Thyroid gland (tissue), 4 donors: ENCODE data around the gene MYRFL. TPM values are rescaled to one million over a fixed set of nuclear protein-coding genes. Genes with fewer than 3 reads are reported as not detected.

ENCODE experiments used
- DNase-seq, 2 donors: peaks; one replicate each; pipeline ENCODE4 v3.0.0-alpha.2; 2019
- H3K27ac ChIP-seq, 3 donors: fragments of 200-600 bp; sonication (generic); 1 replicate in 2 of 3; 2 replicates in 1 of 3; pipeline ENCODE4 v1.5.1; 2016 to 2019; ENCODE audit warnings: mild to moderate bottlenecking in 1 of 3, moderate library complexity in 1 of 3
- H3K27me3 ChIP-seq: fragments of 200-600 bp; sonication (generic); one replicate; pipeline ENCODE4 v1.5.1; 2019
- H3K36me3 ChIP-seq, 2 donors: fragments of 200-600 bp; sonication (generic); one replicate each; pipeline ENCODE4 v1.5.1; 2016 to 2019
- H3K4me1 ChIP-seq, 2 donors: fragments of 200-600 bp; sonication (generic); one replicate each; pipeline ENCODE4 v1.5.1; 2017 to 2019
- H3K4me3 ChIP-seq, 3 donors: fragments of 200-600 bp; sonication (generic); replicated peaks in 1 of 3; 1 replicate in 2 of 3; 2 replicates in 1 of 3; pipeline ENCODE4 v1.5.1; 2016; ENCODE audit warnings: mild to moderate bottlenecking in 1 of 3
- H3K9me3 ChIP-seq: fragments of 200-600 bp; sonication (generic); one replicate; pipeline ENCODE4 v1.5.1; 2017
- POLR2A ChIP-seq, 2 donors: fragments of 450-650 bp; IDR thresholded peaks; one replicate each; pipeline ENCODE4 v1.6.1; 2017; ENCODE audit warnings: antibody characterized with exemption in 2 of 2, mild to moderate bottlenecking in 2 of 2, moderate library complexity in 1 of 2
- WGBS, 2 donors: methylation state at CpG; one replicate each; pipeline ENCODE4 v1.1.5; 2017; 5-methylcytosine and 5-hydroxymethylcytosine counted together
- intact Hi-C: fragments of 100-400 bp; cut with DNase I; formaldehyde crosslinking; loops from one replicate; pipeline ENCODE4 v1.15.1; 2023
- total RNA-seq, 4 donors: library from RNA; depleted of rRNA; stranded (reverse); fragments of >200 nt; gene quantifications; one replicate each; pipeline ENCODE4 v1.2.3, GENCODE V29; 2016
- TF ChIP-seq, protein P1 (sequence below), 6 experiments: fragments of 200-600 bp in 3 of 6; fragments of 450-650 bp in 3 of 6; sonication (generic) in 3 of 6; IDR thresholded peaks; one replicate each; pipeline ENCODE4 v1.5.1; 2016 to 2019; ENCODE audit warnings: antibody characterized with exemption in 6 of 6, mild to moderate bottlenecking in 2 of 6, inconsistent platforms in 1 of 6, moderate library complexity in 1 of 6

The MYRFL gene
- total RNA-seq, 4 donors from 2014 or later = 0.40 TPM; not detected in 3

DNA sequence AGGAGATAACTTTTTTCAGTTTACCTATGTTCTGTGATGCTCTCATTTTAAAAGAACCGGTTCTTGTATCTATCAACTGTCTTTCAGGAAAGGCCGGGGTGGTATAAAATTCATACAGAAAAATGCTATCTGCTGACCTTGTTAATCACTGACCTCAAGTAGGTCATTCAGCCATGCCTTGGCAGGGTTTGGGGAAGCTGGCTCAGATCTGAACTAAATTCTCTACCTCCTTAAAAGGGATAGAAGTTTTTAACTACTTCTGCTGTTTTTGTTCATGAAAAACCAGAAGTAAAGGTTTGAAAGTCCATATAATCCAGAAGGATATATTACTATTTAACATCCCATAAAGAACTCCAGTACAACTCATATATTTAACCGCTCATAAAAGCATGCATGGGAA is 10.1 kb downstream of the MYRFL start:
- intact Hi-C loops = no loop called here
- no peak overlapping the region for H3K4me3 ChIP-seq
- no peaks in the 10 kb centered on the region for H3K36me3 ChIP-seq
- H3K27me3 ChIP-seq = no peaks in the 10 kb centered on the region
- 42 to 43% methylated on average over 3 of the region's 3 CpGs for WGBS, 2 donors
- TF ChIP-seq POLR2A (IDR thresholded peaks at IDR 0.05) = no peak
- TF ChIP-seq, protein P1, sequence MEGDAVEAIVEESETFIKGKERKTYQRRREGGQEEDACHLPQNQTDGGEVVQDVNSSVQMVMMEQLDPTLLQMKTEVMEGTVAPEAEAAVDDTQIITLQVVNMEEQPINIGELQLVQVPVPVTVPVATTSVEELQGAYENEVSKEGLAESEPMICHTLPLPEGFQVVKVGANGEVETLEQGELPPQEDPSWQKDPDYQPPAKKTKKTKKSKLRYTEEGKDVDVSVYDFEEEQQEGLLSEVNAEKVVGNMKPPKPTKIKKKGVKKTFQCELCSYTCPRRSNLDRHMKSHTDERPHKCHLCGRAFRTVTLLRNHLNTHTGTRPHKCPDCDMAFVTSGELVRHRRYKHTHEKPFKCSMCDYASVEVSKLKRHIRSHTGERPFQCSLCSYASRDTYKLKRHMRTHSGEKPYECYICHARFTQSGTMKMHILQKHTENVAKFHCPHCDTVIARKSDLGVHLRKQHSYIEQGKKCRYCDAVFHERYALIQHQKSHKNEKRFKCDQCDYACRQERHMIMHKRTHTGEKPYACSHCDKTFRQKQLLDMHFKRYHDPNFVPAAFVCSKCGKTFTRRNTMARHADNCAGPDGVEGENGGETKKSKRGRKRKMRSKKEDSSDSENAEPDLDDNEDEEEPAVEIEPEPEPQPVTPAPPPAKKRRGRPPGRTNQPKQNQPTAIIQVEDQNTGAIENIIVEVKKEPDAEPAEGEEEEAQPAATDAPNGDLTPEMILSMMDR (IDR thresholded peaks at IDR 0.05) = no peak
- no peaks in the 10 kb centered on the region for H3K9me3 ChIP-seq
- H3K27ac ChIP-seq = peak overlapping the region in 2 of 3 donors; percentile 10 to 57
- peak; percentile 38 to 59 for DNase-seq
- H3K4me1 ChIP-seq = peaks cover 19 to 33% of the 10 kb centered on the region in 2 donors

DNA sequence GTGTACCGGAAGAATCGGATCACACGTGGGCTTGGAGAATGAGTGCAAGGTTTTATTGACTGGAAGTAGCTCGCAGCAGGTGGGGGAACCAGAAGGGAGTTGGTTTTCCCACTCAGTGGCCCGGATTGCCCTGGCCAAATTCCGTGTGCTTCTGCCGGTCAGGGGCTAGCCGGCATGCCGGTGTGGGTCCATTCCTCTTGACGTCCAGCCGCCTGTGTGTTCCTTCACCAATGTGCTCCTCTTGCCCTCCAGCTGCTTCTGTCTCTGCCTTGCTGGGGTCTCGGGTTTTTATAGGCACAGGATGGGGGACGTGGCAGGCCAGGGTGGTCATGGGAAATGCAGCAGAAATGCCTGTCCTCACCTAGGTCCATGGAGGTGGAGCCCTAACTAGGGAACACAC is 11.0 kb downstream of the MYRFL start:
- 95 to 97% methylated on average over 8 to 13 of the region's 13 CpGs for WGBS, 2 donors
- intact Hi-C loops = no loop called here
- DNase-seq = no peak

DNA sequence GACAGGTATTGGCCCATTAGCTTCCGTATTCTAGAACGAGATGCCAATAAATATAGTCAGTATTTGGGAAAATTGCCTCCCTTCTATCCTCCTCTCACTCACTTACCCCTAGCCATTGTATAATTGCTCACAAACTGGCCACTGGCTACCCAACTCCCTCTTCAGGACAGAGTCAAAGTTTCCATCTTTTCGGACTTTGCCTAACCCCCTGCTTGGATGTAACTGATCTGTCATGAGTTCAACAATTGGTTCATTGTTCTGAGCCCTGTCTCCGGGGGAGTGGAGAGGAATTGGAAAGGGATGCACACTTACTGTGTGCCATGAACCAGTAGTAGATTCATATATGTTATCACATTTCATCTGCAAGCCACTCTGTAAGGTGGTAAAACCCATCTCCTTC is 12.2 kb downstream of the MYRFL start:
- Histone ChIP-seq H3K4me1 (peaks cover 19 to 33% of the 10 kb centered on the region in 2 donors), H3K27me3 (no peaks in the 10 kb centered on the region), H3K36me3 (no peaks in the 10 kb centered on the region), H3K9me3 (no peaks in the 10 kb centered on the region), H3K4me3 (no peak overlapping the region), H3K27ac (no peak overlapping the region)
- WGBS, 2 donors = 89 to 90% methylated on average over 4 of the region's 4 CpGs
- TF ChIP-seq, protein P1 (IDR thresholded peaks at IDR 0.05) = no peak
- TF ChIP-seq POLR2A (IDR thresholded peaks at IDR 0.05) = no peak
- intact Hi-C loops = no loop called here
- DNase-seq = no peak

More for the DNA sequence above, 11.0 kb downstream of the MYRFL start:
- H3K36me3 ChIP-seq = no peaks in the 10 kb centered on the region
- no peaks in the 10 kb centered on the region for H3K9me3 ChIP-seq
- H3K27ac ChIP-seq = no peak overlapping the region
- peaks cover 19 to 33% of the 10 kb centered on the region in 2 donors for H3K4me1 ChIP-seq
- H3K4me3 ChIP-seq = no peak overlapping the region
- no peak for TF ChIP-seq POLR2A (IDR thresholded peaks at IDR 0.05)
- TF ChIP-seq, protein P1 (IDR thresholded peaks at IDR 0.05) = no peak
- H3K27me3 ChIP-seq = no peaks in the 10 kb centered on the region

DNA sequence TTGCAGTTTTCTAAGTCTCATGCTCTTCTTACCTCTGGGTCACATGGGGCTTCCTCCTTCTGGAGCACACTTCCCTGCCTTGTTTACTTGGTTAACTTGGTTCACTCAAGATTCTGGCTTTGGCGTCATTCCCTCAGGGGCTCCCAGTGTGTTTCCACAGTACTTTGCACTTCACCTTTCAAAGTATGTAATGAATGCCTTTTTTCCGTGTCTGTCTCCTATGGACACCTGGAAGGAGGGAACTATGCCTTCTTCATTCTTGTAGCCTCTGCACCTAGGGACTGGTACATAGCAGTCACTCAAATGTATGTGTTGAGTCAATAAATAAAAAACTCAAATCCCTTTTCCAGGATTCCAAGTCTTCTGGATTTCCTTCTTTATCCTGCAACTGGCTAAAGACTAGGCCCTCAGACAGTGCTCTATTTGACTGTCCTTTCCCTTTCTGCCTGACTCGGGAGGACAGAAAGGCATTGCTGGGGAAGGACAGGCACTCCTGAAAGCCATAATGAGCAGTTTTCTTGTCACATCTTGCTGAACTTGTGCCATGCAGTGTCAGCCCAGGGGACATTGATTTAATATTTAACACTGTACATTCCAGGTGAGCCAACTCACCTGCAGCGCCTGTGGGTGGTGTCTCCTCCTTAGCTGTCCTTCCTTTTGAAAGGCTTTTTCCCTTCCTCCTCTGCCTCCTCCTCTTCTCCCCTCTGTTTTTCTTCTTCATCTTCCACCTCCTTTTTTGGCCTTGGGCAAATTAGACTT is 12.8 kb downstream of the MYRFL start:
- Histone ChIP-seq H3K27me3 (no peaks in the 10 kb centered on the region), H3K4me3 (no peak overlapping the region), H3K36me3 (no peaks in the 10 kb centered on the region), H3K4me1 (peaks cover 19 to 33% of the 10 kb centered on the region in 2 donors), H3K9me3 (no peaks in the 10 kb centered on the region), H3K27ac (no peak overlapping the region)
- peak; percentile 44 to 56 for DNase-seq
- WGBS, 2 donors = 45 to 49% methylated on average over 4 of the region's 4 CpGs
- intact Hi-C loops = no loop called here
- no peak for TF ChIP-seq POLR2A (IDR thresholded peaks at IDR 0.05)
- TF ChIP-seq, protein P1 (IDR thresholded peaks at IDR 0.05) = no peak

DNA sequence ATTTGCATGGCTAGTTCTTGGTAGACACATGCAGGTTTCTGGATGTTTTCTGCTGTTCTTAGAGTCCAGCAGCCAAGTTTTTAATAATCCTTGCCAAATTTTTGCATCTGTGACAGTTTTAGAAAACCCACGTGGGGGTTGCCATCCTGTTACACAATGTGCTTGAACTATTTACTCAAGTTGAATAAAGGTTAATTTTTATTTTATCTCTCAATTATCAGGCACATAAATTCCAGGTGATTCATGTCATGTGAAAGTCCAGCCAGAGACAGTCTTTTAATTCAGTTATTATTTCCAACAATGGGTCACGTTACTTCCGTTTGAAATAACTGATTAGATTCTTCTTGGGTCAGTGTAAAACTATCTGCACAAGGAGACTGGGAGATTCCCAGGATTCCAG is 15.7 kb downstream of the MYRFL start:
- TF ChIP-seq, protein P1 (IDR thresholded peaks at IDR 0.05) = no peak
- TF ChIP-seq POLR2A (IDR thresholded peaks at IDR 0.05) = no peak
- intact Hi-C loops = no loop called here
- WGBS, 2 donors = 70 to 82% methylated on average over 3 of the region's 3 CpGs

More for the DNA sequence above, 15.7 kb downstream of the MYRFL start:
- no peak overlapping the region for H3K4me3 ChIP-seq
- peaks cover 14 to 19% of the 10 kb centered on the region in 2 donors for H3K4me1 ChIP-seq
- H3K9me3 ChIP-seq = no peaks in the 10 kb centered on the region
- no peaks in the 10 kb centered on the region for H3K27me3 ChIP-seq
- DNase-seq = no peak
- H3K27ac ChIP-seq = no peak overlapping the region
- no peaks in the 10 kb centered on the region for H3K36me3 ChIP-seq
